BJ (cell line): ENCODE measurements around the gene UBXN11. TPM values are rescaled to one million over a fixed set of nuclear protein-coding genes. Genes with fewer than 3 reads are reported as not detected.
A peak's percentile ranks its signal among the peaks of the same experiment; 100 is the strongest.

Experiments used
- CTCF ChIA-PET: fragments of 350-600 bp; formaldehyde crosslinking; extraction: SDS; loops from one replicate; lab custom pipeline; 2021; ENCODE audit warnings: antibody characterized with exemption, inconsistent platforms; lab: Yijun Ruan, JAX
- POLR2A ChIA-PET: fragments of 300-600 bp; sonication (Branson Sonifier 250); formaldehyde crosslinking; extraction: SDS; loops from one replicate; lab custom pipeline; 2021; ENCODE audit warnings: antibody characterized with exemption; lab: Charles Lee
- DNase-seq: peaks from one replicate; pipeline ENCODE4 v3.0.0-alpha.2; 2011; ENCODE audit warnings: low read depth
- H3K27me3 ChIP-seq: 2 replicates; pipeline ENCODE4 v1.6.0; 2011; ENCODE audit warnings: low read length; ENCODE audit not compliant: control insufficient read depth, insufficient read depth
- H3K36me3 ChIP-seq: 2 replicates; pipeline ENCODE4 v1.5.1; 2011; ENCODE audit warnings: low read length; ENCODE audit not compliant: control insufficient read depth, insufficient read depth
- H3K4me3 ChIP-seq: 2 replicates; pipeline ENCODE4 v1.5.1; 2011; ENCODE audit warnings: low read depth, mild to moderate bottlenecking, control low read depth, low read length
- polyA minus RNA-seq: library from RNA; depleted of rRNA, polyadenylated mRNA; stranded (reverse); fragments of >200 nt; gene quantifications from 2 replicates; pipeline ENCODE4 v1.2.3, GENCODE V29; 2011; rRNA and poly(A)+ RNA removed
- polyA plus RNA-seq: library from polyadenylated mRNA; depleted of rRNA; stranded (reverse); fragments of >200 nt; gene quantifications from 2 replicates; pipeline ENCODE4 v1.2.3, GENCODE V29; 2011; rRNA removed
- TF ChIP-seq, protein P1 (sequence below): IDR thresholded peaks from 2 replicates; pipeline ENCODE4 v1.5.1; 2011; ENCODE audit warnings: low read depth, mild to moderate bottlenecking, control low read depth, inconsistent platforms, low read length, moderate library complexity; ENCODE audit not compliant: insufficient read depth

UBXN11 gene
- 8.5 and 12.9 TPM in 2 replicates for polyA plus RNA-seq
- polyA minus RNA-seq: 7.7 and 11.2 TPM in 2 replicates

- Histone ChIP-seq H3K36me3 (no peaks in the 10 kb centered on the region), H3K27me3 (no peaks in the 10 kb centered on the region), H3K4me3 (peak within 1 kb of the TSS; percentile 88)
- TF ChIP-seq, protein P1, sequence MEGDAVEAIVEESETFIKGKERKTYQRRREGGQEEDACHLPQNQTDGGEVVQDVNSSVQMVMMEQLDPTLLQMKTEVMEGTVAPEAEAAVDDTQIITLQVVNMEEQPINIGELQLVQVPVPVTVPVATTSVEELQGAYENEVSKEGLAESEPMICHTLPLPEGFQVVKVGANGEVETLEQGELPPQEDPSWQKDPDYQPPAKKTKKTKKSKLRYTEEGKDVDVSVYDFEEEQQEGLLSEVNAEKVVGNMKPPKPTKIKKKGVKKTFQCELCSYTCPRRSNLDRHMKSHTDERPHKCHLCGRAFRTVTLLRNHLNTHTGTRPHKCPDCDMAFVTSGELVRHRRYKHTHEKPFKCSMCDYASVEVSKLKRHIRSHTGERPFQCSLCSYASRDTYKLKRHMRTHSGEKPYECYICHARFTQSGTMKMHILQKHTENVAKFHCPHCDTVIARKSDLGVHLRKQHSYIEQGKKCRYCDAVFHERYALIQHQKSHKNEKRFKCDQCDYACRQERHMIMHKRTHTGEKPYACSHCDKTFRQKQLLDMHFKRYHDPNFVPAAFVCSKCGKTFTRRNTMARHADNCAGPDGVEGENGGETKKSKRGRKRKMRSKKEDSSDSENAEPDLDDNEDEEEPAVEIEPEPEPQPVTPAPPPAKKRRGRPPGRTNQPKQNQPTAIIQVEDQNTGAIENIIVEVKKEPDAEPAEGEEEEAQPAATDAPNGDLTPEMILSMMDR: no peak
- CTCF ChIA-PET: interaction anchor here (0.6 to 4.9 kb wide), 5 partner anchors 9 to 70 kb away, joined by 3 to 18 read pairs (median 3); no protein-coding TSS in a partner anchor
- POLR2A ChIA-PET: no interaction called here
- peak; percentile 79 for DNase-seq
Measured at GRCh38 chr1:26306290-26307229, at the start of gene UBXN11. Gene UBXN11, minus strand, starts transcription at chr1:26306636. Its CDS starts 3,753 bp downstream, at chr1:26302883.

- DNase-seq: no peak
- CTCF ChIA-PET: interaction anchor here (1.3 kb wide), 1 partner anchor 71 kb away, joined by 3 read pairs; no protein-coding TSS in a partner anchor
Measured at GRCh38 chr1:26356106-26356505, 49.7 kb upstream of the UBXN11 start.

GRCh38 chr1:26354972-26355371 is 48.5 kb upstream of the UBXN11 start:
- Histone ChIP-seq H3K4me3 (no peak overlapping the region), H3K36me3 (no peaks in the 10 kb centered on the region), H3K27me3 (peaks cover 7% of the 10 kb centered on the region)
- ChIA-PET CTCF (interaction anchor here (1.2 to 2.5 kb wide), 3 partner anchors 9 to 186 kb away, joined by 4 to 19 read pairs (median 5); partner anchors contain the start of genes C1orf232 and ZNF593), POLR2A (no interaction called here)
- no peak for DNase-seq
- TF ChIP-seq, protein P1: no peak

More at GRCh38 chr1:26356106-26356505, 49.7 kb upstream of the UBXN11 start:
- POLR2A ChIA-PET: no interaction called here
- no peaks in the 10 kb centered on the region for H3K36me3 ChIP-seq
- TF ChIP-seq, protein P1: no peak
- H3K4me3 ChIP-seq: no peak overlapping the region
- peaks cover 15% of the 10 kb centered on the region for H3K27me3 ChIP-seq

DNA sequence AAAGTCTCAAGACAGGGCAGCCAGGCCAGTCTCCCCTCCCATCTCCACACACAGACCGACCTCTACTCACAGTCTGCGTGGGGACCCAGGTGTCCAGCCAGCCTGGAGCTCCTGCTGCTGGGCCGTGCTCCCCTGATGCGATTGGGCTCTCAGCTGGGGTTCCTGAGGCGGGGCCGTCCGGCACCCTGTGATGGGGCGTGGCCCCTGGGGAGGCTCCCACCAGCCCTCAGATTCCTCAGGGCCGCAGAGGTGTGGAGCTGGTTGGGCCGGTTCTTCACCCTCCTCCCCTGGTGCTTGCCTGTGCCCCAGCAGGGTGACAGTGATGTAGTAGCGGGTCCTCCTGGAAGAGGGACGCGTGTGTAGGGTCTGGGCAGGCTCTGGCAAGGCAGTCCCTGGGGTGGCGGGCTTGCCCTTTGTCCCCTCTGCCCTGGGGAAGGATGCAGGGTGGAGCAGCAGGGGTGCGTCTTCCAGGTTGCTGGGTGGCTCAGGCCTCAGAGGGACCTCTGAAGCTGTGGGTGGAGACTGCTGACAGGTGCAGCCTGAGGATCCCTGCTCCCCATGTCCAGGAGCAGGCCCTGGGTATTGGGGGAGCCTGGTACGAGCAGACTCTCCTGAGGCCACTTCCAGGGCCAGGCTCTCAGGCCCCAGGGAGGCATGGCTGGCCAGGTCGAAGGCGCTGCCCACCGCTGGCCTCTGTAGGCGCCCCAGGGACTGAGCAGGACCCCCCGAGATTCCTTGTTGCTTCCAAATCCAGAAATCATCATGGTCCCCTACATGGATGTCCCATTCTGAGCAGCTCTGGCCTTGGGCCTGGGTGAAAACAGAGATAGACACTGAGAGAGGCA is 47.8 kb upstream of the UBXN11 start, which contains the start of gene CRYBG2:
TSS of gene CRYBG2 (minus strand) at position 155 of the 845 bp plus-strand sequence. CDS start 7,473 bp downstream, outside the sequence.
- ChIA-PET CTCF (interaction anchor here (0.6 to 2.5 kb wide), 4 partner anchors 10 to 262 kb away, joined by 3 to 19 read pairs (median 4); partner anchors contain the start of genes C1orf232 and ZNF593), POLR2A (no interaction called here)
- H3K27me3 ChIP-seq: peaks cover 5% of the 10 kb centered on the region
- H3K36me3 ChIP-seq: no peaks in the 10 kb centered on the region
- DNase-seq: no peak
- TF ChIP-seq, protein P1: no peak
- no peak within 1 kb of the TSS for H3K4me3 ChIP-seq
